GM12865 (cell line): ENCODE measurements around the gene PLET1.

Source experiments
- DNase-seq: peaks from one replicate; pipeline ENCODE4 v3.0.0; 2010; ENCODE audit warnings: low read depth
- H3K4me3 ChIP-seq: 2 replicates; pipeline ENCODE4 v1.5.1; 2011; ENCODE audit warnings: mild to moderate bottlenecking, low read depth, low read length, control low read depth
- TF ChIP-seq, protein P1 (sequence below): IDR thresholded peaks from 2 replicates; pipeline ENCODE4 v1.5.1; 2011; ENCODE audit warnings: low read length, control low read depth, low read depth, inconsistent platforms; ENCODE audit not compliant: insufficient read depth; ENCODE audit errors: missing control alignments

Gene PLET1

DNA sequence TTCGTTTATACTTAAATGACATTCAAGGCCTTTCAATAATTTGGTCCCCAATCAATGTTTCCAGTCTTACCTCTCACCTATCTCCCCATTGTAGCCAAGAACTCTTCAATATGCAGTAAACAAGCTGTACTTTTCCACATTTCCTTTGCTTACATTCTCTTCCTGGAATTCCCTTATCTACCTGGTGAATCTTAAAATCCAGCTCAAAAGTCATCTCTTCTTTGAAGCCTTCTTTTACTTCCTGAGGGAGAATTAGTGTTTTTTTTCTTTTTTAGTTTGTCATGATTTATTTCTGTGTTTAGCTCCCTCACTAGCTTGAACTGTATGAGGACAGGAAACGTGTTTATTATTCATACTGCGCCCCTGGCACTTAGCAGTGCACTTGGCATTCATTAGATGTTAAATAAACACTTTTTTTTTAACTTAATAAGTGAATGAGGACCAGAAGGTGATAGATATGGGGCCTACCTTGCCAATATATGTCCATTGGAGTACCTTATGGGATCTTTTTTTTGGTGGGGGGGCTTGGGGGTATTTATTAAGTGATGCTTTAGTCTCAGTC is 39.3 kb downstream of the PLET1 start:
- TF ChIP-seq, protein P1, sequence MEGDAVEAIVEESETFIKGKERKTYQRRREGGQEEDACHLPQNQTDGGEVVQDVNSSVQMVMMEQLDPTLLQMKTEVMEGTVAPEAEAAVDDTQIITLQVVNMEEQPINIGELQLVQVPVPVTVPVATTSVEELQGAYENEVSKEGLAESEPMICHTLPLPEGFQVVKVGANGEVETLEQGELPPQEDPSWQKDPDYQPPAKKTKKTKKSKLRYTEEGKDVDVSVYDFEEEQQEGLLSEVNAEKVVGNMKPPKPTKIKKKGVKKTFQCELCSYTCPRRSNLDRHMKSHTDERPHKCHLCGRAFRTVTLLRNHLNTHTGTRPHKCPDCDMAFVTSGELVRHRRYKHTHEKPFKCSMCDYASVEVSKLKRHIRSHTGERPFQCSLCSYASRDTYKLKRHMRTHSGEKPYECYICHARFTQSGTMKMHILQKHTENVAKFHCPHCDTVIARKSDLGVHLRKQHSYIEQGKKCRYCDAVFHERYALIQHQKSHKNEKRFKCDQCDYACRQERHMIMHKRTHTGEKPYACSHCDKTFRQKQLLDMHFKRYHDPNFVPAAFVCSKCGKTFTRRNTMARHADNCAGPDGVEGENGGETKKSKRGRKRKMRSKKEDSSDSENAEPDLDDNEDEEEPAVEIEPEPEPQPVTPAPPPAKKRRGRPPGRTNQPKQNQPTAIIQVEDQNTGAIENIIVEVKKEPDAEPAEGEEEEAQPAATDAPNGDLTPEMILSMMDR = no peak
- H3K4me3 ChIP-seq = no peak overlapping the region

DNA sequence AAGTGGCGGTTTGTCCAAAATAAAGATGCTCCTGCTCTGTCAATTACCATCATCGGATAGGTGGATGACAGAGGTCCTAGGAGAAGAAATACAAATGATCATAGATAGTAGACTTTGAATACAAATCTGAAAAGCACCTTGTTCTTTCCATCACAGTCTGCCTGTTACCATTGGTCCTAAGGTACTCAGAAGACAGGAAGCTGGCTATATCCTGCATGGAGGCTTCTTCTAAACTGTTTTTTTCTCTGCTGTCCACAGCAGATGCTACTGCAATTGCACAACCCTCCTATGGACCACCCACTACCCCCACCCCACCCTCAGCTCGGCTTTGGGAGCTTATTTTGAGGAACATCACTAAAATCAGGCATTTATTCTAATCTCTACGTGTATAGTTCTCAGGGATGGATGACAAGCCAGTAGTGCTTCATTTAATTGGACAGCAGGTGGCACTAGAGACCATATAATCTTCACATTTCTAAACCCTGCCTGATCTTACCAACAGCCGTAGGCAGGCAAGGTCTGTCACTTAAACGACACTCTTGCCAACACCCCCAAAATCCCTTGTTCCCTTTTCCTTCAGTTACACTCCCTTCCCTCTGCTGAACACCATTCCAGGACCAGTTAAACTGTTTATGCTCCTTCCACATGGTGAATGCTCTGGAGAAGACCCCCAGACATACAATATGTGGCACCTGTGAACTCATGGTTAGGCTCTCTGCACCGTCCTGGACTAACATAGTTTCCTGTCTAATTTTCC is 41.0 kb downstream of the PLET1 start:
- TF ChIP-seq, protein P1 = peak; percentile 64
- no peak overlapping the region for H3K4me3 ChIP-seq
- peak; percentile 84 for DNase-seq

More for the DNA sequence above, 39.3 kb downstream of the PLET1 start:
- DNase-seq = no peak

DNA sequence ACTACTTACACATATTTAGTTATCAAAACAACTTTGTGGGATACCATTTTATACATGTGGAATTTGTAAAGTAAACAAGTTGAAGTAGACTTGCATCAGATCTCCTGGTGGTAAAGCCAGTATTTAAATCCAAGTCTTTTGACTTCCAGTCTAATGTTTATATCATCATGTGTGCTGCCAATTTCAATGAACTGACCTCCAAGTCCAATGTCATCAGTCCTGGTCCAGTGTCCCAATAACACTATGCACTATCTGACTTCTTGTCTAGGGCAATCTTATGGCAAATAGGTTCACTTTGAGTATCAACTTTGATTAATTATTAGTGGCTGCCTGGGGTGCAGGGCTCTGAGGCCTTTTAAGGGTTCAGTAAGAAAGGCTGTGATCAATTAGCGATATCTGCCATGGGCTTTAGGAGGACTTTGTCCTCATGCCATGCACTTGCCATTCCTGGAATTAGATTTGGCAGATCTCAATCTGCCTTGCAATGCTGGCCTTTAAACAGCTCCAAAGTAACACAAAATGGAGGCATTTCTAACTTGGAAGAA is 44.0 kb downstream of the PLET1 start:
- H3K4me3 ChIP-seq = no peak overlapping the region
- DNase-seq = no peak
- TF ChIP-seq, protein P1 = no peak

DNA sequence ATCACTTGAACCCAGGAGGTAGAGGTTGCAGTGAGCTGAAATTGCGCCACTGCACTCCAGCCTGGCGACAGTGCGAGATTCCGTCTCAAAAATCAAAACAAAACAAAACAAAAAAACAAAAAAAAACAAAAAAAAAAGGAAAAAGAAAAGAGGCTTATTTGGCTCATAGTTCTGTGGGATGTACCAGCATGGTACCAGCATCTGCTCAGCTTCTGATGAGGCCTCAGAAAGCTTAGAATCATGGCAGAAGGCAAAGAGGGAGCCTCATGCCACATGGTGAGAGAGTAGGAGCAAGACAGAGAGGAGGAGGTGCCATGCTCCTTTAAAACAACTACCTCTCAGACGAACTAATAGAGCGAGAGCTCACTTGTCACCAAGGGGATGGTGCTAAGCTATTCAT is 45.0 kb downstream of the PLET1 start:
- TF ChIP-seq, protein P1 = no peak
- no peak overlapping the region for H3K4me3 ChIP-seq
- DNase-seq = no peak

DNA sequence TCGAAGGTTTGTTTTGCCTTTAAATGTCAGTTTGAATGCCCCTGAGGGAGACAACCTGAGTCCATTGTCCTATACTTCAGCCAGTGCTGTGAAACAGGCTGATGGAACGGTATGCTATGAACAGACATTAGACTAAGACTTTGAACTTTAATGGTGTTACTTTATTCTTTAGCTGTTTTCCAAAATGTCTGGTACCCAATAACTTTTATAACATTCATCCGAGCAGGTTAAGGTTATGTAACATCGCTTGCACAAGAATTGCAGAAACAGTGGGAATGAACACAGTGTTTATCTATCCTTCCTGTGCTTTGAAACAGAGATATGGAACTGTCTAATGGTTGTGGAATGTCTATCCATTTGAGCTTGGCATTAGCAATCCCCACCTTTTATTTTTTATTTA is 46.9 kb downstream of the PLET1 start:
- H3K4me3 ChIP-seq = no peak overlapping the region
- TF ChIP-seq, protein P1 = no peak
- no peak for DNase-seq

DNA sequence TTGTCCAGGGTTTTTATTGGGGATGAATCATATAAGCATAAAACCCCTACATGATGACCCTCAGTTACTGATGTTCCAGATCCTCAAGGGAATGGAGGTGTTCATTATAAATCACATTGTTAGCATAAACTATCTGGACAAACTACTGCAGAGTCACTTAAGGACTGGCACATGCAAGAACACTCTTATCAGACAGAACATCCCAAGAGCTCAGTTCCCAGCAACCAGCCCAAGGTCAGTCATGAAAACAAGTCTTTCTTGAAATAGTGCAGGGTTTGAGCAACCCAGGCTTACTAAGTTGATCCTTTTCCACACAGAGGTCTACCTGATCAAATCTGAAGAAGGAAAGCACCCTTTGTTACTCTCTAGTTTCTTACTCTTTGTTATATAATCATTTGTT is 48.0 kb downstream of the PLET1 start:
- no peak for DNase-seq
- H3K4me3 ChIP-seq = no peak overlapping the region
- TF ChIP-seq, protein P1 = no peak

DNA sequence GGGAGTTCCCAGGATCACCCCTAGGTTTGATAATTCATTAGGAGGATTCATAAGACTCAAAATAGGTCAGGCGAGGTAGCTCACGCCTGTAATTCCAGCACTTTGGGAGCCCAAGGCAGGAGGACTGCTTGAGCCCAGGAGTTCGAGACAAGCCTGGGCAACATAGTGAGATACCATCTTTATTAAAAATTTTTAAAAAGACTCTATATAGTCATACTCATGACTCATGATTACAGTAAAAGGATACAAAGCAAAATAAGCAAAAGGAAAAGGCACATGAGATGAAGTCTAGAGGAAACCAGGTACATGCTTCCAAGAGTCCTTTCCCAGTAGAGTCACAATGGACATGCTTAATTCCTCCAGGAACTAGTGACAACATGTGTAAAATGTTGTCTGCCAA is 48.4 kb downstream of the PLET1 start:
- DNase-seq = no peak
- TF ChIP-seq, protein P1 = no peak
- no peak overlapping the region for H3K4me3 ChIP-seq
